K562 (cell line): ENCODE measurements around the gene SPATA25. TPM values are rescaled to one million over a fixed set of nuclear protein-coding genes. Genes with fewer than 3 reads are reported as not detected.

Source experiments
- ARHGAP35 ChIP-seq: fragments of 450-650 bp; IDR thresholded peaks from 2 replicates; pipeline ENCODE4 v1.6.1; 2018; ENCODE audit not compliant: partially characterized antibody
- ARID2 ChIP-seq: fragments of 450-650 bp; IDR thresholded peaks from 2 replicates; pipeline ENCODE4 v1.6.1; 2017; ENCODE audit warnings: antibody characterized with exemption, mild to moderate bottlenecking
- EP400 ChIP-seq: fragments of 450-650 bp; IDR thresholded peaks from 2 replicates; pipeline ENCODE4 v1.6.1; 2017; ENCODE audit warnings: antibody characterized with exemption, mild to moderate bottlenecking, moderate library complexity
- FOSL1 ChIP-seq: fragments of 200-800 bp; sonication (Bioruptor generic); conservative IDR thresholded peaks from 2 replicates; pipeline ENCODE4 v1.6.1; 2016; ENCODE audit warnings: missing genetic modification characterization, missing compliant biosample characterization
- GABPB1 ChIP-seq: sonication (generic); formaldehyde crosslinking; IDR thresholded peaks from 2 replicates; pipeline ENCODE4 v1.8.0; 2022; ENCODE audit warnings: mild to moderate bottlenecking, missing genetic modification reagents
- HIVEP1 ChIP-seq: fragments of 250-450 bp; sonication (Bioruptor Pico); IDR thresholded peaks from 2 replicates; pipeline ENCODE4 v1.4.0; 2020; ENCODE audit warnings: mild to moderate bottlenecking
- PPARD ChIP-seq: fragments of 250-450 bp; sonication (Bioruptor Pico); IDR thresholded peaks from 2 replicates; pipeline ENCODE4 v1.8.0; 2022; ENCODE audit warnings: inconsistent platforms, mild to moderate bottlenecking, moderate library complexity
- SP1 ChIP-seq: sonication (generic); formaldehyde crosslinking; IDR thresholded peaks from 2 replicates; pipeline ENCODE4 v1.8.1; 2022; ENCODE audit warnings: mild to moderate bottlenecking, missing genetic modification reagents
- STAT5B ChIP-seq: fragments of 250-450 bp; sonication (Bioruptor Pico); IDR thresholded peaks from 2 replicates; pipeline ENCODE4 v1.8.0; 2021; ENCODE audit warnings: mild to moderate bottlenecking, inconsistent platforms
- THAP12 ChIP-seq: fragments of 250-450 bp; sonication (Bioruptor Pico); IDR thresholded peaks from 2 replicates; pipeline ENCODE4 v1.9.0; 2021; ENCODE audit warnings: mild to moderate bottlenecking, inconsistent platforms
- ZBED1 ChIP-seq: IDR thresholded peaks from 2 replicates; pipeline ENCODE4 v1.6.1; 2014
- ZBTB34 ChIP-seq: fragments of 250-450 bp; sonication (Bioruptor Pico); IDR thresholded peaks from 2 replicates; pipeline ENCODE4 v1.8.0; 2021; ENCODE audit warnings: mild to moderate bottlenecking, moderate library complexity
- ZNF232 ChIP-seq: sonication (generic); formaldehyde crosslinking; IDR thresholded peaks from 2 replicates; pipeline ENCODE4 v1.8.0; 2022; ENCODE audit warnings: mild to moderate bottlenecking, missing genetic modification reagents
- ZNF318 ChIP-seq, 2 experiments: fragments of 450-650 bp; IDR thresholded peaks; 2 replicates each; pipeline ENCODE4 v1.6.1; 2016; ENCODE audit warnings: mild to moderate bottlenecking in 2 of 2, borderline replicate concordance in 1 of 2, low read depth in 1 of 2, moderate library complexity in 1 of 2
- ZNF384 ChIP-seq: IDR thresholded peaks from 2 replicates; pipeline ENCODE4 v1.6.1; 2012; ENCODE audit warnings: low read depth, low read length, improper control_type of control experiment
- ZNF561 ChIP-seq: fragments of 450-650 bp; formaldehyde crosslinking; conservative IDR thresholded peaks from 2 replicates; pipeline ENCODE4 v1.4.0; 2020; ENCODE audit warnings: mild to moderate bottlenecking, moderate library complexity
- polyA plus RNA-seq, 8 experiments: library from polyadenylated mRNA; depleted of rRNA in 4 of 8; stranded (reverse) in 5 of 8; unstranded in 3 of 8; fragments of >200 nt; fragmentation: Nextera tagmentation in 2 of 8; fragmentation: Illumina TruSeq in 1 of 8; extraction: Ambion mirVana in 2 of 8; extraction: Trizol in 1 of 8; gene quantifications; 2 replicates each; pipeline versions ENCODE4 v1.2.1 to v1.2.3, GENCODE V29; 2011 to 2014; ENCODE audit warnings: inconsistent platforms in 1 of 8, missing spikeins in 1 of 8
- total RNA-seq, 7 experiments: library from RNA; depleted of rRNA in 6 of 7; stranded (reverse); fragments of >200 nt in 6 of 7; fragmentation: Illumina TruSeq in 2 of 7; extraction: Trizol in 2 of 7; gene quantifications; 2 replicates each; pipeline versions ENCODE4 v1.2.1 to v1.2.3, GENCODE V29; 2011 to 2021; ENCODE audit warnings: low replicate concordance in 1 of 7

Gene SPATA25
- total and polyA plus RNA-seq, 9 of the 15 experiments (the other 6 are each of a cell fraction or from before 2014, with no cell fraction given): 0.21 to 0.95 (median 0.53) TPM; not detected in 3

- 0 out of 4 replicates have a peak, but pooled peaks of 1 of the 2 experiments have one; percentile 14 for TF ChIP-seq ZNF318 (IDR thresholded peaks at IDR 0.05; ENCODE audit: borderline replicate concordance in 1 of 2, low read depth in 1 of 2)
- no peak for TF ChIP-seq ZNF384
- no peak for TF ChIP-seq ZBTB34 (CRISPR knock-in tag)
- TF ChIP-seq ARHGAP35: no peak
- no peak for TF ChIP-seq ARID2
- TF ChIP-seq ZBED1: 0 out of 2 replicates have a peak, but pooled peaks have one; percentile 57
- no peak for TF ChIP-seq ZNF561
- 0 out of 2 replicates have a peak, but pooled peaks have one; percentile 71 for TF ChIP-seq THAP12
- peak; percentile 77 for TF ChIP-seq FOSL1 (tag)
- no peak for TF ChIP-seq HIVEP1 (CRISPR knock-in tag)
- peak; percentile 75; the same call in 1 of the 2 replicates for TF ChIP-seq GABPB1 (CRISPR knock-in tag)
- no peak for TF ChIP-seq PPARD
- peak; percentile 54; the same call in 1 of the 2 replicates for TF ChIP-seq EP400
- TF ChIP-seq STAT5B (CRISPR knock-in tag): no peak
- no peak for TF ChIP-seq ZNF232
- TF ChIP-seq SP1 (CRISPR knock-in tag): peak; percentile 93
Measured at GRCh38 chr20:45910670-45911485, 23.5 kb upstream of the SPATA25 start (continued).
